GM18511 (cell line): Measurements from ENCODE around the gene TMEM190.
A peak's percentile ranks its signal among the peaks of the same experiment; 100 is the strongest.
"Not testable (repeated sequence)": the region's sequence is repeated elsewhere in the genome, so short reads cannot be mapped to it uniquely, and the experiment has no call there.

ENCODE experiments used
- ATAC-seq: cut with Tn5 transposase; IDR thresholded peaks from one replicate; pipeline ENCODE4 v1.9.1; 2021; ENCODE audit warnings: mild to moderate bottlenecking, moderate library complexity; ENCODE audit not compliant: unreplicated experiment

The TMEM190 gene

DNA sequence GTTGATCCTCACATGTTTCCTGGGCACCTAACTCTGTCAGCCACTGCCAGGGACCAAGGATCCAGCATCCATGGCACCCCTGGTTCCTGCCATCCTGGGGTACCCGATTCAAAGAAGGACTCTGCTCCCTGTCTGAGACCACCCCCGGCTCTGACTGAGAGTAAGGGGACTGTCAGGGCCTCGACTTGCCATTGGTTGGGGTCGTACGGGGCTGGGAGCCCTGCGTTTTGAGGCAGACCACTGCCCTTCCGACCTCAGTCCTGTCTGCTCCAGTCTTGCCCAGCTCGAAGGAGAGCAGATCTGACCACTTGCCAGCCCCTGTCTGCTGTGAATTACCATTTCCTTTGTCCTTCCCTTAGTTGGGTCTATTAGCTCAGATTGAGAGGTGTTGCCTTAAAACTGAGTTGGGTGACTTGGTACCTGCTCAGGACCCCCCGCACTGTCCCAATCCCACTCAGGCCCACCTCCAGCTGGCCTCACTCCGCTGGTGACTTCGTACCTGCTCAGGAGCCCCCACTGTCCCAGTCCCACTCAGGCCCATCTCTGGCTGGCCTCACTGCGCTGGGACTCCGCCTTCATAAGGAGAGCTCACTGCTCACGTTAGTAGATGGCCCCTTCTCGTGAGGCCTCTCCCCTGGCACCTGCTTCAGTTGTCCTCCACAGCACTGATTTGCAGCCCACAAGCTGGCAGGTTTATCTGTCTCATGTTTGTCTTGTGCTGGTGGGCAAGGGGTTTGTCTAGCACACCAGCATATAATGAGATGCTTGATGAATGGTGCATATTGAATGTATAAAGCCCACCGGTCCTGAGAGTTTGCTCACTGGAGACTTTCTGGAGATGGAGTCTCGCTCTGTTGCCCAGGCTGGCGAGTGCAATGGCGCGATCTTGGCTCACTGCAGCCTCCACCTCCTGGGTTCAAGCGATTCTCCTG is 13.0 kb downstream of the TMEM190 start:
- no peak for ATAC-seq

DNA sequence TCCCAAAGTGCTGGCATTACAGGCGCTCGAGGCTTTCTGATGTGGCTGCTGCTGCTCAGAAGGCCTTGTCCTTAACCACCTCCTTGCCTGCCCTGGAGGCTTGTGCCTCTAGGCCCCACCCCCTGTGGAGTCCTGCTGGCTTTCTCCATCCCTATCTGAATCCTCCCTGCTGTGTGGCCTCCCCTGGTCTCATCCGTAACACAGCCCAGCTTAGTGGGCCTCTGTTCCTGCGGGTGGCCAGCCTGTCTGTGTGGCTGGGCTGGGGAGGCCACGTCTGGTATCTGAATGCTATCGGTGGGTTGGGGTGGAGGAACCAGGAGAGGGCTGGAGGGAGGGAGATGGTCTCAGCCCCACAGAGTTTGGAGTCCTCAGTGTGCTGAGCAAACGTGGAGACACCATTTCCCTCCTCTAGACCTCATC is 13.8 kb downstream of the TMEM190 start:
- ATAC-seq = no peak

DNA sequence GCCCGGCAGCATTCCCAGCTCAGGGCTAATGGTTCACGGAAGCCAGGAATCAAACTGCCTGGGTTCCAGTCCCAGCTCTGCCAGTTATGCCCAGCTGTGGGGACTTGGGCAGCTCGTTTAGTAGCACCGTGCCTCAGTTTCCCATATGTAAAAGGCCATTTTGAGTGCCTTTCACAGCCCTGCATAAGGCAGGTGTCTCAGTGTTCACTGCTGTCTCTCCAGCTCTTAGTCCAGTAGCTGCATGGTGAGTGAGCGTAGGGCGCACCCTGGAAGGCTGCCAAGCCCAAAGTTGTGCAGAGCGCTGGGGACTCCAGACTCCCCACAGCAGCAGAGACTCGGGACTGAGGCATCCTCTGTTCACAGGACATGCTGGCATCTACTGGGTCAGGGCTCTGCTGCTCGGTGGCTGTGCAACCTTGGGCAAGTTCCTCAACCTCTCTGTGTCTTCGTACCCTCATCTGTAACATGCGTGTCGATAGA is 14.6 kb downstream of the TMEM190 start:
- ATAC-seq = no peak

DNA sequence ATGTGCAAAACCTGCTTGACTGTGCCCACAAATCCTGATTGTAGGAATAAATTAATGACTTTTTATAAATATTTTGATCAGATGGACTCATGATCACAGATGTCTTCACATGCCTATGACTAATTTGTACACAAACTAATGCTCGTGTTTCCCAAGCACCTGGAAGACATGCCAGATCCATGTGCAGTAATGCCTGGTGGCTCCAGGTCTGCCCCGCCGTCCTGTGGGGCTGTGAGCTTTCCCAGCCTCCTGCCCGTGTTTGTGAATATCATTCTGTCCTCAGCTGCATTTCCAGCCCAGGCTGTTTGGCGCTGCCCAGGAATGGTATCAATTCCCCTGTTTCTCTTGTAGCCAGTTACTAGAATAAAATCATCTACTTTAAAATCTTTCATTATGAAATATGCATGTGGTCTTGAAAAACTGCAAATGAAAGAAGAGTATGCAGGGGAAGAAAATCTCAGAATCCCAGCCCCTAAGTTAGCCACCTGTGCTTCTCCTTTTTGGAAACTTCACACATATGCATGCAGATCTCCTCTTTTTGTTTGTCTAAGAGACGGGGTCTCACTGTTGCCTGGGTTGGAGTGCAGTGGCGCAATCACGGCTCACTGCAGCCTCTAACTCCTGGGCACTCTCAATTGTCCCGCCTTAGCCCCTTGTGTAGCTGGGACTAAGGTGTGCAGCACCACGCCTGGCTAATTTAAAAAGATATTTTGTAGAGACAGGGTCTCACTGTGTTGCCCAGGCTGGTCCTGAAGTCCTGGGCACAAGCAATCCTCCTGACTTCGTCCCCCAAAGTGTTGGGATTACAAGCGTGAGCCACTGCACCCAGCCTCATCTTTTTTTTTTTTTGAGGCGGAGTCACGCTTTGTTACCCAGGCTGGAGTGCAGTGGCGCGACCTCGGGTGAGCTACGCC is 15.3 kb downstream of the TMEM190 start:
- no peak for ATAC-seq

DNA sequence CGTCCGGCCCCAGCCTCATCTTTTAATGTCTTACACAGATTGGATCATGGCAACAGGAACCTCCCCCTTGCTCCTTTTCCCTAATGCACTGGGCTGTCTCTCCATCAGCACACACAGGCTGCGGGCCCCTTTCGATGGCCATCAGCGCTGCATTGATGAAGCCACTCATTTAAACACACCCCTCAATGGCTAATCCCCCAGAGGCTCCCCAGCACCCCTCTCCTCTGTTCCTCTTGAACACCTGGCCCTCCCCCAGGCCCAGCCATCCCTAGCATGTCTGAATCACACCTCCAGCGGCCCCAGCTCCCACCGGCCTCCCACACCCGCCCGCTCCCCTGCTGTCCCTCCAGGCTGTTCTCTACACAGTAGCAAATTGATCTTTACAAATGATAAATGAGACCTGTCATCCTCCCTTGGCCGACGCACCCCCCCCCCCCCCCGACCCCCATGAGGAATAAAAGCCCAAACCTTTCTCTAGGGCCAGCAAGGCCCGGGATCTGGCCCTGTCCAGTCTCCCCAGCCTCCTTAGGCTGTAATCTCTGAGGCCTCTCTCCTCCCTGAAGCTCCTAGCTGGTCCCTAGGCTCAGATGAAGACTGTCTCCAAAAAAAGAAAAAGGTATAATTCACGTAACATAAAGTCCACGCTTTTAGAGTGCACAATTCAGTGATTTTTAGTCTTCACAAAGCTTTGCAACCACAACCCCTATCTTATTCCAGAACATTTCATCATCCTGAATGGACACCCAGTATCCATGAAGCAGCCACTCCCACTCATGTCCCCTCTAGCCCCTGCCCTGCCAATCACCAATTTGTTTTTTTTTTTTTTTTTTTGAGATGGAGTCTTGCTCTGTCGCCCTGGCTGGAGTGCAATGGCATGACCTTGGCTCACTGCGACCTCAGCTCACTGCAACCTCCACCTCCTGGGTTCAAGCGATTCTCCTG is 16.5 kb downstream of the TMEM190 start:
- no peak for ATAC-seq

DNA sequence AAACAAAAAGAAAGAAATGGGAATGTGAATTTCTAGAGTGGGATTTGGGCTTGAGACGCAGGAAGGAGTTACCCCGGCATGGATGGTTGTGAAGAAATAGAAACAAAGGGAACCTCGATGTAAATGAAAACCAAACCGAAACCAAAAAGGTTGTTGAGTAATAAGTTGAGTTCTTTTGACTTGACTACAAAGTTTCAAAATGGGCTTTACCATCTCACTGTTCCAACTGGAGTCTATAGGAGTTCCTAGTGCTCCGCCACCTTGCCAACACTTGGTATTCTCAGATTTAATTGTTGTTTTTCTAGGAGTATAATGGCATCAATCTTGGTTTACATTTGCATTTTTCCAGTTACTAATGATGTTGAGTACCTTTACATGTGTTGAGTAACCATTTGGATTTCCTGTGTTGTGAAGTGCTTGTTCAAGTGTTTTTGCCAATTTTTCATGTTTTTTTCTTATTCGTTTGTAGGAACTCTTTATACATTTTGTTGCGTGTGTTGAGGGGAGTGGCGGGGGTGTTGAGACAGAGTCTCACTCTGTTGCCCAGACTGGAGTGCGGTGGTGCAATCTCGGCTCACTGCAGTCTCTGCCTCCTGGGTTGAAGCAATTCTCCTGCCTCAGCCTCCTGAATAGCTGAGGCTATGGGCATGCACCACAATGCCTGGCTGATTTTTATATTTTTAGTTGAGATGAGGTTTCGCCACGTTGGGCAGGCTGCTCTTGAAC is 21.7 kb downstream of the TMEM190 start:
- ATAC-seq = no peak

DNA sequence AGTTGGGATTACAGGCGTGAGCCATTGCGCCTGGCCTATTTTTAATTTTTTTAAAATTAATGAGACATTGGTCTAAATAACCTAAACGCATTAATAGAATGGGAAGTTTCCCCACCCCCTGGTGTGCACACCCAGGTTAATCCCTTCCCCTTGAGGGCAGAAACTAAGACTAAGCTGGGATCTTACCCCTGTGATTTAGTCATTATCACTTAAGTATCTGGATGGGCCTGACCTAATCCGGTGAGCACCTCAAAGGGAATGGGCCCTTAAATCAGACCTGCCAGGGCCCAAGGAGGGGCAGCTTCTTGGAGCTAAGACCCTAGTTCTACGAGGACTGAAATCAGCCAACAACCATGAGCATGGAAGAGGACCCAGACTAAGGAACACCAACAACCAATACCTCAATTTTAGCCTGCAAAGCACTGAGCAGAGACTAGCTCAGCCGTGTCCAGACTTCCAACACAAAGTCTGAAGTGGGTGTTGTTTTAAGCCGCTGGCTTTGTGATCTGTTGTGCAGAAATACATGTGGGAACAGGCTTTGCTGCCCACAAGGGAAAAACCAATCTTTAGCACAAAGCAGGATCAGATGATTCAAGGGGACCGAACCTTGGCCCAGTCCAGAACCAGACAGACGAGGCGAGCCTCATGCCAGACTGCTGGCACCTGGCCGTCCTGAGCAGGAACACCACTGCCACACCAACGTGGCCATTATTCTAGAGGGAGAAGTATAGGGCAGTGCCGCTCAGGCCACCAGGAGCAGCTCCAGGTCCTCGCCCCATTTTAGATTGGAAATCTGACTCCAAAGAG is 23.9 kb downstream of the TMEM190 start:
- no peak for ATAC-seq

DNA sequence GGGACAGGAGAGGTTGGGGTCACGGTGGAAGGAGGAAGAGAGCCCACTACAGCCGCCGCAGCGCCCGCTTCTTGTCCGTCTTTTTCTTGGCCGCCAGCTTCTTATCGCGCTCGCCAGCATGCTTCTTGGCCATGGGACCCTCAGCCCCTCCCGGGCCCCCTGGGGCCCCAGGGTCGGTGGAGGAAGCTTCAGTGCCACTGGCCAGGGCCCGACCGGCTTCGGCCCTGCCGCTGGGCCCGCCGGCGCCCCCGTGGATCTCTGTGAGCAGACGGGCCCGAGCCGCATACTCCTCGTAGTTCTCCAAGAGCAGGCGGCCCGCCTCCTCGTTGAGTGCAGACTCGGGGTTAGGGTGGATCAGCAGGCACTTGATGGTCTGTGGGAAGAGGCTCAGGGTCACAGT is 24.8 kb downstream of the TMEM190 start:
- not testable (repeated sequence) for ATAC-seq

DNA sequence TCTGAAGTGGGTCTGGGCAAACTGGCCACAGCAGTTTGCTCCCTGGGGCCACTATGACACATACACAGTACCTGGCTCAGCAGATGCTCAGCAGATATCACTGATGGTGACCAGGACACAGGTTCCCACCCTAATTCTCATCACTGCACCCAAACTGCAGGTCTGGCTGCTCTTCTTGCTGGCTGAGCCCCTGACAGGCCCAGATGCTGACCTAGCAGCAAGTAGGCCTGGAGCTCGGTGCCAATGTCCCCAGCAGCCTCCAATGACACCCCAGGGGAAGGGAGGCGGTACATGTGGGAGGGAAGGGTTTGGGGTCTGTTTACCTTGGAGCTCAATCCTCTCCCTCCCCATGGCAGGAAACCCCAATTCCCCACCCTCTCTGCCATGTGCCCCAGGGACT is 25.9 kb downstream of the TMEM190 start:
- ATAC-seq = no peak

DNA sequence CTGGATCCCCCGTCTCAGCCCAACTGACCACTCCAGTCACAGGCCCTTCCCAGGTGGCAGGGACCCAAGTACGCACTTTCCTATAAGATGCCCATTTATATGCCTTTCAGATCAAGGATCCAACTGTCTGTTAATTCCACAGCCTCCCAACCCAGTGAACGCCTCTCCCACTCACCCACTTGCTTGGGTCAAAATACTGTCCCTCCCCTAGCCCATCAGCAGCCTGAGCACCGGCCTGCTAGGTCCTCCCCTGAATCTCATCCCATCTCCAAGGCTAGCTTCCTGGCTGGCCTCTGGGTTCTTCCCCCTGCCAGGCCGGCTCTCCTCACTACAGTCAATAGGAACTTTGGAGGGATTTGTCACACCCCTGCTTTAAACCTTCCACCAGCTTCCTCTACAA is 29.0 kb downstream of the TMEM190 start:
- no peak for ATAC-seq

DNA sequence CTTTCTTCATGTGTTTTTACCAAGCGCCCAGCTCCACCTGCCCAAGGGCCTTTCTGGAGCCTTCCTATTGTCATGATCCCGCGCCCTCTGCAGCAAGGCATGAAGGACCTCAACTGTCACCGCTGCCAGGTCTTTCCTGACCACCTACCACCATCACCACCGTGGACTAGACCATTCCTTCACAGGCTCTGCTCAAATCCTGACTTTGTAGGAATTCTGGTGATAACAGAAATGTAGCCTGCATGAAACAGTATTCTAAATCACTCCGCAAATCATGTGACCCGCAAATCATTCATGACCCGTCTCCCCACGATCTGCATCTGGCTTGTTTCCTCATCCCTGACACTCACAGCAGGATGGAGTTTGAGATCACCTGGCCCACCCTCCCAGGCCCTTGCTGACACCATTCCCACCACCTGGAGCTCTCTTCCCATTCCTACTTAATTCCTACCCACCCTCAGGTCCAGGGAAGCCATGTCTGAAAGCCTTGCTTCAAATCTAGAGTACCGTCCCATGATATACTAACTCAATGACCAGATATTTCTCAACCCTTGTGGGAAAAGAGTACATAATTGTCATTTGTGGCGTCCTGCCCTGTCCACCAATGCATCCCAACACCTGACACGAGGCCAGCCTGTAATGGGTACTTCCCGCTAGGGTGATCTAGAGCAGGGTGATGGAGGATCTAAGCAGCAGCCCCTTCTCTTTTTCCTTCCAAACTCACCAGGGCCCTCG is 29.6 kb downstream of the TMEM190 start:
- ATAC-seq = no peak

DNA sequence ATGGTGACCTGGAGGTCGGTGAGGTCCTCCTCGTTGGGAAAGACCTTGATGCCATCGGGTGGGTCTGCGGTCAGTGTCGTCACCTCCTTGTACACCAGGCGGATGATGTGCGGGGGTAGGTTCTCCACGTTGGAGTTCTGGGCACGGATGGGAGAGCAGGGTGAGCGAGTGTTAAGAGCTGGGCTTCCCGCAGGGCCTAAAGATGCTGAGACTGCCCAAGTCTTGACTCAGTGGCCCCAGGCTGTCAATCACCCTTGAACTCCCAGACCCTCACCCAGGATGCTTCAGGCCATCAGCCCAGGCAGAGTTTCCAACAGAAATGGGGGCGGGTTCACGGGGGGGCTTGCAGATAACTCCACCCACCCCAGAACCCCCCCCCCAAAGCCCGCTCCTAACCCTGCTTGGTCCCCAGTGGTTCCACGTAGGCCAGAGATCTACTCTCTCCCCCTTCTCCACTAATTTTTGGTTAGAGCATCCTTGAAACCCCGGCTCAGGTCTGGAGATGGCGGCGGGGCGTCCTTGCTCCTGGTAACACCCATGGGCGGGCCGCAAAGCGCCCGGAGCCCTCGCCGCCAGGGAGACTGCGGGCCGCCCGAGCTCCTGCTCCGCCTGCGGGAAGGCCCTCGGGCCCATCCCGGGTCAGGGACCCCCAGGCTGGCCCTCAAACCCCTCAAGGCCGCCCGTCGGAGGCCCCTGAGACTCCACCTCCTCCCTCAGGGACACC is 30.4 kb downstream of the TMEM190 start:
- peak; percentile 4 for ATAC-seq

DNA sequence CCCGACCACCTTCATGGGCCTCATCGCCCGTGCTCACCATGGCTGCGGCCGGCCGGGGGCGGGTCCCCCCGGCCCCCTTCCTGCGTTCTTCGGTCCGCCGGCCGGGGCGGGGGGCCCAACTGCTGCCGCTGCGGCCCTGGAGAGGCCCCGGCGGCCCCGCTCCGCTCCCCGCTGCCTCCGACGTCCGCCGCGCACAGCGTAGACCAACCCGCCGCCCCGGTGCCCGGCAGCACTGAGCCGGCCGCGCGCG is 30.8 kb downstream of the TMEM190 start, which contains the start of gene UBE2S:
TSS of gene UBE2S (minus strand) at position 239 of the 250 bp plus-strand sequence. CDS start at position 40, 199 bp downstream.
- not testable (repeated sequence) for ATAC-seq

DNA sequence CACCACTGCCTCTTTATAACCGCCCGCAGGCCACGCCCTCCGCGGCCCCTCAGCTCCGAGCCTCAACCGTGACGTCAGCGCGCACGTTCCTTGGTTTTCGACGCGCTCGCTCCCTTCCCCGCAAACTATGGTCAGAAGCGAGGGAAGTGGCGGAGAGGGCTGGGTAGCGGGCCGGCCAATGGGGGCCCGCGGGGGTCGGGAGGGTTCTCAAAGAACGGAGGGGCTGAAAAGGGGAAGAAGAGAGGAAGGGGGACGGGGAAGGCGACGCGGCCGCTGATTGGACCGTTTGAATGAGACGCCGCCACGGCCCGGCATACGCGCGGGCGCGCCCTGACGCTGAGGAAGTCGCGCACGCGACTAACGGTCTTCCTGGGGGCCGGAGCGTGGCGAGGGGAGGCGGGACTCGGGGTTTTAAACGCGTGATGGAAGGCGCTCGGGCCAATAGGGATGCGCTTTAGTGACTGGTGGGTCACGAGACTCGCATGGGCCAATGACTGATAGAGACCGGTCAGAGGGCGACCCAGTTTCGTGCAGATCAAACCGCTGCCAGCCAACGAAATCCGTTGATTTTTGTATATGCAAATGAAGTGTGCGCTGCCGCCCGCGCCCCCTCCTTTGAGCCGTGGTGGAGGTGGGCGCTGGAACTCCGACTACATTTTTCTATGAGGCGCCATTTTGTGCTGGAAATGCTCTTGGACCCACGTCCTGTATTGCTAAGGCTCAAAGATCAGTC is 31.3 kb downstream of the TMEM190 start:
- peak; percentile 89 for ATAC-seq

DNA sequence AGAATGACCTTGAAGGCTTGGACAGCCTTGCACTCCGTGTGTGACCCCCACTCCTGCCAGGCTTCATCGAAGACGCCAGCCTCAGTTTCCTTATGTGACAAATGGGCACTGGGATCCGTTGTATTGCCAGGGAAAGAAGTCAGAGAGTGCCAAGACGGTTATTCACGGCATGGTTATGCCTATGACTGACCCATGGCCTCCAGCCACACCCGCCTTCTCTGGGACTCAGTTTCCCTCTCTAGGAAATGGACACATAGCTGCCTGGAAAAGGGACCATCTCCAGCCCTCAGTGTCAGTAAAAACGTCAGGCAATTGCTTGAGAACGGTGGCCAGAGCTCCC is 31.9 kb downstream of the TMEM190 start:
- no peak for ATAC-seq

DNA sequence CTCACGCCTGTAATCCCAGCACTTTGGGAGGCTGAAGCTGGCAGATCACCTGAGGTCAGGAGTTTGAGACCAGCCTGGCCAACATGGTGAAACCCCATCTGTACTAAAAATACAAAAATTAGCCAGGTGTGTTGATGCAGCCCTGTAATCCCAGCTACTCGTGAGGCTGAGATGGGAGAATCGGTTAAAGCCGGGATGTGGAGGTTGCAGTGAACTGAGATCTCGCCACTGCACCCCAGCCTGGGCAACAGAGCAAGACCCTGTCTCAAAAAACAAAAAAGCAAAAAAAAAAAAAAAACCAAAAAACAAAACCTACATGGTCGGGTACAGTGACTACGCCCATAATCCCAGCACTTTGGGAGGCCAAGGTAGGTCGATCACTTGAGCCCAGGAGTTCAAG is 32.6 kb downstream of the TMEM190 start:
- not testable (repeated sequence) for ATAC-seq

DNA sequence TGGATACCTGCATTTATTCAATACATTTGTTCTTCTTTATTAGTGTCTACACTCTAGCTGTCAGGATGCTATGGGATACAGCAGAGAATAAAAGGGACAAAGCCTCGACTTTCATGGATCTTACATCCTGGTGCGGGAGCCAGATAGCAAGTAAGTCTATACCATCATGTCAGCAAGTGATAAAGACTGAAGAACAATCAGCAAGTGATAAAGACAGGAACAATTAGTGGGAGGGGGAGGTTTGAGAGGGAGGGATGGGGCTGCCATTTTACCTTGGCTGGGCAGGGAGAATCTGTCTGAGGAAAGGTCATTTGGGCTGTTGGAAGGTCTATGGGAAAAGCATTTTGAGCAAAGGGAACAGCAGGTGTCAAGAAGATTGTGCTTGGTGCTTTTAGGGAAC is 33.5 kb downstream of the TMEM190 start:
- no peak for ATAC-seq
